H1 (cell line): Measurements from ENCODE around the gene POGZ.

ENCODE experiments used
- BRCA1 ChIP-seq: IDR thresholded peaks from 2 replicates; pipeline ENCODE4 v1.6.1; 2012; ENCODE audit warnings: low read depth, low read length, improper control_type of control experiment
- CHD1 ChIP-seq: IDR thresholded peaks from 2 replicates; pipeline ENCODE4 v1.6.1; 2012; ENCODE audit warnings: low read depth, low read length, improper control_type of control experiment
- KDM1A ChIP-seq: fragments of 200-600, 300-600 bp; sonication (generic); IDR thresholded peaks from 2 replicates; pipeline ENCODE4 v1.7.1; 2016; ENCODE audit warnings: mild to moderate bottlenecking, low read length, borderline replicate concordance
- POLR2AphosphoS5 ChIP-seq: IDR thresholded peaks from 2 replicates; pipeline ENCODE4 v1.6.1; 2011; ENCODE audit warnings: low read depth, low read length
- TAF7 ChIP-seq: optimal IDR thresholded peaks from 2 replicates; pipeline ENCODE3; 2011; ENCODE audit warnings: low read depth, mild to moderate bottlenecking, inconsistent platforms, low read length, moderate library complexity, borderline replicate concordance
- TF ChIP-seq, protein P1 (sequence below), 3 experiments: IDR thresholded peaks; 1 replicate in 2 of 3; 2 replicates in 1 of 3; pipeline versions ENCODE4 v1.5.1 to v1.6.1; 2011; ENCODE audit warnings: low read length in 3 of 3, mild to moderate bottlenecking in 3 of 3, inconsistent platforms in 2 of 3, low read depth in 1 of 3, moderate library complexity in 1 of 3; ENCODE audit not compliant: insufficient read depth in 1 of 3; ENCODE audit errors: control extremely low read depth in 1 of 3

DNA sequence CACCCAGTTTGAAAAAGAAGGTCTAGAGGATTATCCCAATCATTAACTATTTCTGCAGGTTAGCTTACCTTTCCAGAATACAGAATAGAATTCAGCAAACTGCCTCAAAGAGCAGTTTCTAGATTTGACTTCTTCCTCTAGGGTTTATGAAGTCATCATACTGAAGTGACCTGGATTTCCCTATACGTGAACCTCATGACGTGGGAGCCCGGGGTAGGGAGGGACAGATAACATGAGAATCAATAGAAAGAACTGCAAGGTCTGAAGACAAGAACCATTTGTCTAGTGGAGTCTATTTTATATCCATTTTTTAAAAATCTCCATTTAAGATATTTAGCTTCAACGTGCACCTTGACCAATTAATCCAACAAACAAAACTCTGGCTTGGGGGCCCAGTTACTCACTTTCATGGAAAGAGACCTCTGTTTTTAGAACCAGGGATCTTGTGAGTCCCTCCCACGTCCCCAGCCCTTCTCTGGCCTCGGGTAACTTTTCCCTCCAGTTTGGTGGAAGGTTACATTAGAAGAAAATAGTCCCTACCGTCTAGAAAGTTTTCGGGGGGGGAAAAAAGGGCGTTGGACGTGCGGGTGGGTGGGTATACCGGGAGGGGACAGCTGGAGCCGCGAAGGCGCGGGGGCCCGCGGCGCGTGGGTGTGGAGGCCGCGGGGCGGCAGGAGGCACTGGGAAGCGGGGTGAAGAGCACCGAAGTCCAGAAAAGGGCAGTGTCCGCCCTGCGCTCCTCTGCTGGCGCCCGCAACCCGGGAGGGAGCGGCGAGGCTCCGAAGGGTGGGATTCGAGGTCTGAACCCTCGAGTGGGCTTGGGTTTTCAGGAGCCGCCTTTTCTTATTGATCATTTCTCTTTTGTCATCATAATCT lies 13.8 kb upstream of the POGZ start:
- TF ChIP-seq KDM1A = no peak
- no peak for TF ChIP-seq BRCA1
- TF ChIP-seq TAF7 = peak; percentile 75
- no peak for TF ChIP-seq CHD1
- TF ChIP-seq, protein P1, sequence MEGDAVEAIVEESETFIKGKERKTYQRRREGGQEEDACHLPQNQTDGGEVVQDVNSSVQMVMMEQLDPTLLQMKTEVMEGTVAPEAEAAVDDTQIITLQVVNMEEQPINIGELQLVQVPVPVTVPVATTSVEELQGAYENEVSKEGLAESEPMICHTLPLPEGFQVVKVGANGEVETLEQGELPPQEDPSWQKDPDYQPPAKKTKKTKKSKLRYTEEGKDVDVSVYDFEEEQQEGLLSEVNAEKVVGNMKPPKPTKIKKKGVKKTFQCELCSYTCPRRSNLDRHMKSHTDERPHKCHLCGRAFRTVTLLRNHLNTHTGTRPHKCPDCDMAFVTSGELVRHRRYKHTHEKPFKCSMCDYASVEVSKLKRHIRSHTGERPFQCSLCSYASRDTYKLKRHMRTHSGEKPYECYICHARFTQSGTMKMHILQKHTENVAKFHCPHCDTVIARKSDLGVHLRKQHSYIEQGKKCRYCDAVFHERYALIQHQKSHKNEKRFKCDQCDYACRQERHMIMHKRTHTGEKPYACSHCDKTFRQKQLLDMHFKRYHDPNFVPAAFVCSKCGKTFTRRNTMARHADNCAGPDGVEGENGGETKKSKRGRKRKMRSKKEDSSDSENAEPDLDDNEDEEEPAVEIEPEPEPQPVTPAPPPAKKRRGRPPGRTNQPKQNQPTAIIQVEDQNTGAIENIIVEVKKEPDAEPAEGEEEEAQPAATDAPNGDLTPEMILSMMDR (IDR thresholded peaks at IDR 0.05; ENCODE audit: control extremely low read depth in 1 of 3, insufficient read depth in 1 of 3, low read depth in 1 of 3, low read length in 3 of 3) = no peak
- TF ChIP-seq POLR2AphosphoS5 = no peak
